Measurements from ENCODE around the gene ABCA5.

The ABCA5 gene

GRCh38 chr17:69342896-69343644, 16.1 kb upstream of the ABCA5 start:
- peak; percentile 55 for FAIRE-seq
- TF ChIP-seq POLR2A (IDR thresholded peaks at IDR 0.05; ENCODE audit: low read depth, low read length): no peak

GRCh38 chr17:69339937-69340336, 13.0 kb upstream of the ABCA5 start:
- DNase-seq (ENCODE audit: insufficient read length, low spot score) (no peak), FAIRE-seq (no peak)
- no peak for TF ChIP-seq POLR2A (IDR thresholded peaks at IDR 0.05; ENCODE audit: low read depth, low read length)

More at GRCh38 chr17:69342896-69343644, 16.1 kb upstream of the ABCA5 start:
- no peak for DNase-seq (ENCODE audit: insufficient read length, low spot score)

- no peak for TF ChIP-seq POLR2A (IDR thresholded peaks at IDR 0.05; ENCODE audit: low read depth, low read length)
- DNase-seq (ENCODE audit: insufficient read length, low spot score) (no peak), FAIRE-seq (no peak)
Measured at GRCh38 chr17:69336996-69337395, 10.1 kb upstream of the ABCA5 start.

- FAIRE-seq (no peak), DNase-seq (ENCODE audit: insufficient read length, low spot score) (no peak)
- TF ChIP-seq POLR2A (IDR thresholded peaks at IDR 0.05; ENCODE audit: low read depth, low read length): no peak
Measured at GRCh38 chr17:69336580-69336979, 9.6 kb upstream of the ABCA5 start.

- FAIRE-seq (peak; percentile 15), DNase-seq (ENCODE audit: insufficient read length, low spot score) (no peak)
- no peak for TF ChIP-seq POLR2A (IDR thresholded peaks at IDR 0.05; ENCODE audit: low read depth, low read length)
Measured at GRCh38 chr17:69335058-69335457, 8.1 kb upstream of the ABCA5 start.

- no peak for FAIRE-seq
- TF ChIP-seq POLR2A (IDR thresholded peaks at IDR 0.05; ENCODE audit: low read depth, low read length): no peak
- DNase-seq (ENCODE audit: insufficient read length, low spot score): no peak
Measured at GRCh38 chr17:69333561-69333960, 6.6 kb upstream of the ABCA5 start.

GRCh38 chr17:69331756-69332155, 4.8 kb upstream of the ABCA5 start:
- no peak for TF ChIP-seq POLR2A (IDR thresholded peaks at IDR 0.05; ENCODE audit: low read depth, low read length)
- DNase-seq (ENCODE audit: insufficient read length, low spot score): no peak
- FAIRE-seq: no peak

DNA sequence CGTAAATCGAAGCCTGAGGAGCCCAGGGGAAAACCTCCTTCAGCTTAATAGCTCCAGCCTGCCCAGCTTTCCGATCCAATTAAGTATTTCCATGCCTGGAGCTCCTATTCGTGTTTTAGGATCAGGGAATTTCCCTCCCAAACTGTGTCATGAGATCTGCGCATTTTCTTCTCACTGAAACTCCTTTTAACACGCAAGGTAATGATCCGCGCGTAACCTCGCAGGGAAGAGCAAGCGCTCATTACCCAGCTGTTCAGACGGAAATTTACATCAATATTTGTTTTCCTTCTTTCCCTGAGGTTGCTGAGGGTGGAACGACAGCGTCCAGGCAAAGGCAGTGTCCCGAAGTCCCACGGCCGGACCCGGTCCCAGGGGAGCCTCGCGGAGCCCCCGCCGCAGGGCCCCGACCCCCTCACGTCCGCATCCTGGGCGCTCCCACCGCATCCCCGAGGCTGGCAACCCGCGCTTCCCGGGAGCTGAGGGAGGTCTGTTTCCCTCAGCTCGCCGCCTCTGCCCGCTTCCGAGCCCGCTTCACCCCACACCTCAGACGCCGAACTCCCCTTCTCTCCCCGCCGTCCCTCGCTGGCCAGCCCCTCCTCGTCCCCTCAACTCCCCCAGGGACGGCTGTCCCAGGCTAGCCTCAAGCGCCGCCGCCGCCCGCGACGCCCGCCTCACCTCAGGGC, 415 bp downstream of the ABCA5 start:
- FAIRE-seq (peak; percentile 64), DNase-seq (ENCODE audit: insufficient read length, low spot score) (no peak)
- TF ChIP-seq POLR2A (IDR thresholded peaks at IDR 0.05; ENCODE audit: low read depth, low read length): no peak

- DNase-seq (ENCODE audit: insufficient read length, low spot score): no peak
- no peak for TF ChIP-seq POLR2A (IDR thresholded peaks at IDR 0.05; ENCODE audit: low read depth, low read length)
- FAIRE-seq: no peak
Measured at GRCh38 chr17:69325518-69326376, 1.2 kb downstream of the ABCA5 start.

DNA sequence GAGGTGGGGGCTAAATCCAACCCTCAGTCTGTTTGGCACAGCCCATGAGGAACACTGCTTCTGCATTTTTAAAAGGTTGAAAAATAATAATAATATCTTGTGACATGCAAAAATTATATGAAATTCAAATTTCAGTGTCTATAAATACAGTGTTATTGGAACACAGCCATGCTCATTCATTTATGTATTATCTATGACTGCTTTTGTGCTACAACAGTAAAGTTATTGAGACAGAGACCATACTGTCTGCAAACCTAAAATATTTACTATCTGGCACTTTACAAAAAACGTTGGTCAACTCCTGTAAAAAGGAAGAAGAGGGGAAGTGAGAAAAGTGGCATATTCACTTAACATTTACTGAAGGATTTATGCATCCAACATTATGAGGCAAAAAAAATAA, 3.1 kb downstream of the ABCA5 start:
- TF ChIP-seq POLR2A (IDR thresholded peaks at IDR 0.05; ENCODE audit: low read depth, low read length): no peak
- DNase-seq (ENCODE audit: insufficient read length, low spot score): no peak
- no peak for FAIRE-seq

GRCh38 chr17:69320908-69321238, 6.1 kb downstream of the ABCA5 start:
- TF ChIP-seq POLR2A (IDR thresholded peaks at IDR 0.05; ENCODE audit: low read depth, low read length): no peak

DNA sequence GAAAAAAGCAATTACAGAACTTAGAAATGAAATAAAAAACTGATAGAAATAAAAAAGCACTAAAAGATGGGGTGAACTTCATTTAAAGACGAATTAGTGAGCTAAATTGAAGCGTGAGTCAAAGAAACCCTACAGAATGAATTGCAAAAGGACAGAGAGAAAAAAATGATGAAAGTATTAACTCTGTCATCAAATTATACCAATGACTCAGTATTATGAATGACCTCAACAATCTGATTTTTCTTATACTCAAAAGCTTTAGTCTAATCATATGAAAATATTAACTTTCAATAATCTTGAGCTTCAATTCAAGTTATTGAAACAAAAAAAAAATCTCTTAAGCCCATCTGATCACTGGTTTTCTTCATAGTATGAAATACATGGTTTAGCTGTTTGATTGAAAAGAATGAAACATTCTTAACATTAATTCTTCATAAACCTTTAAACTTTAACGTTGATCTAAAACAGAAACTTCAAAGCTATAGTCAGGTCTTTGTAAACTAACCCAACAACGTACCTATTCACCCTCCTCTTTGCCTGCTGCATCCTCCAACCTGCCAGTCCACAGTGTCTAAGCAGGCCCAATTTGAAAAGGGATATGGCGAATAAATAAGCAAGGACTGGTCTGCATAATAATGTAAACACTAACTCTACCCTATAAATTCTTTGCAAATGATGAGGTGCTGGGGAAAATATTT, 6.6 kb downstream of the ABCA5 start:
- FAIRE-seq (no peak), DNase-seq (ENCODE audit: insufficient read length, low spot score) (no peak)

More at GRCh38 chr17:69320908-69321238, 6.1 kb downstream of the ABCA5 start:
- FAIRE-seq: no peak
- DNase-seq (ENCODE audit: insufficient read length, low spot score): no peak

DNA sequence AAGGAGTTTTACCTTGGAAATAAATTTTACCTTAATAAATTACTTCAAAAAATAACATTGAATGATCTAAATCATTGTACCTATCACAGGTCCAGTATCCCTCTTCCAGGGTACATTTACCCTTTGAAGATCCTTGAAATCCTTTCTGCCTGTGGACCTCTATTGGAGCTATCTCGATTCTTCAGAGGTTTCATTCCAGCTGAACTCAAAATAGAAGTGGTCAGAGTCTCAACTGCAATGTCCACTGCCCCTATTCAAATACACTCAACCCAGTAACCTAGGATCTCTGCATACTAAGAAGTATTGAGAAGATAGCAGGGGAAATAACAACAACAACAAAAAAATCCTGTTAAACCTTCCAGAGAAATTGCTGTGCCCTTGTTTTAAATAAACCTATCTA, 9.3 kb downstream of the ABCA5 start:
- FAIRE-seq (no peak), DNase-seq (ENCODE audit: insufficient read length, low spot score) (no peak)
- TF ChIP-seq POLR2A (IDR thresholded peaks at IDR 0.05; ENCODE audit: low read depth, low read length): no peak

More for the DNA sequence above, 6.6 kb downstream of the ABCA5 start:
- no peak for TF ChIP-seq POLR2A (IDR thresholded peaks at IDR 0.05; ENCODE audit: low read depth, low read length)
